Caco-2 (cell line): ENCODE measurements around the gene IFITM5. TPM values are rescaled to one million over a fixed set of nuclear protein-coding genes. Genes with fewer than 3 reads are reported as not detected.
"Not testable (repeated sequence)": the region's sequence is repeated elsewhere in the genome, so short reads cannot be mapped to it uniquely, and the experiment has no call there.

Experiments used
- BruUV-seq: library from RNA; stranded (reverse); fragments of 400-500 nt; replicated peaks from 2 replicates; lab custom pipeline; 2021; lab: Mats Ljungman, UMichigan
- CTCF ChIA-PET: fragments of 300-600 bp; sonication (Branson Sonifier 250); formaldehyde crosslinking; loops from one replicate; lab custom pipeline; 2022; ENCODE audit warnings: antibody characterized with exemption; lab: Charles Lee
- POLR2A ChIA-PET: fragments of 300-600 bp; sonication (Branson Sonifier 250); formaldehyde crosslinking; loops from one replicate; lab custom pipeline; 2022; ENCODE audit warnings: antibody characterized with exemption; lab: Charles Lee
- DNase-seq, 2 experiments: peaks; one replicate each; pipeline versions ENCODE4 v3.0.0 to v3.0.0-alpha.2; 2020 to 2022
- H3K27me3 ChIP-seq: replicated peaks from 2 replicates; pipeline ENCODE4 v1.6.0; 2011; ENCODE audit warnings: low read length; ENCODE audit not compliant: control insufficient read depth, insufficient read depth
- H3K36me3 ChIP-seq: 2 replicates; pipeline ENCODE4 v1.5.1; 2011; ENCODE audit warnings: low read length; ENCODE audit not compliant: control insufficient read depth, insufficient read depth
- H3K4me1 ChIP-seq: fragments of 250-450 bp; sonication (Bioruptor Pico); 2 replicates; pipeline ENCODE4 v1.5.1; 2020; ENCODE audit warnings: mild to moderate bottlenecking
- H3K4me3 ChIP-seq: 2 replicates; pipeline ENCODE4 v1.5.1; 2011; ENCODE audit warnings: low read depth, mild to moderate bottlenecking, control low read depth, low read length
- H3K9me3 ChIP-seq: fragments of 250-450 bp; sonication (Bioruptor Pico); 2 replicates; pipeline ENCODE4 v1.5.1; 2020; ENCODE audit warnings: mild to moderate bottlenecking, moderate library complexity
- H3K27ac Mint-ChIP-seq: one replicate; pipeline ENCODE4 v1.8.0; 2022; ENCODE audit warnings: mixed read lengths; ENCODE audit not compliant: unreplicated experiment
- H3K27me3 Mint-ChIP-seq: one replicate; pipeline ENCODE4 v1.8.0; 2022; ENCODE audit warnings: mixed read lengths; ENCODE audit not compliant: insufficient read depth, unreplicated experiment
- H3K36me3 Mint-ChIP-seq: one replicate; pipeline ENCODE4 v1.8.0; 2022; ENCODE audit warnings: mild to moderate bottlenecking, mixed read lengths; ENCODE audit not compliant: insufficient read depth, unreplicated experiment
- H3K4me1 Mint-ChIP-seq: one replicate; pipeline ENCODE4 v1.8.0; 2022; ENCODE audit warnings: low read depth, mixed read lengths; ENCODE audit not compliant: unreplicated experiment
- H3K4me3 Mint-ChIP-seq: one replicate; pipeline ENCODE4 v1.8.0; 2022; ENCODE audit warnings: mild to moderate bottlenecking, moderate library complexity, mixed read lengths; ENCODE audit not compliant: unreplicated experiment
- H3K9me3 Mint-ChIP-seq: one replicate; pipeline ENCODE4 v1.8.0; 2022; ENCODE audit warnings: mixed read lengths; ENCODE audit not compliant: unreplicated experiment
- CTCF ChIP-seq, 2 experiments: fragments of 200-600 bp in 1 of 2; IDR thresholded peaks; 1 replicate in 1 of 2; 2 replicates in 1 of 2; pipeline versions ENCODE4 v1.5.1 to v1.8.0; 2011 to 2022; ENCODE audit warnings: antibody characterized with exemption in 1 of 2, control low read depth in 1 of 2, inconsistent platforms in 1 of 2, low read depth in 1 of 2, low read length in 1 of 2, mild to moderate bottlenecking in 1 of 2, moderate library complexity in 1 of 2; ENCODE audit not compliant: insufficient read depth in 1 of 2, severe bottlenecking in 1 of 2, unreplicated experiment in 1 of 2
- intact Hi-C: fragments of 100-400 bp; cut with micrococcal nuclease; formaldehyde crosslinking; loops from one replicate; pipeline ENCODE4 v1.10.0; 2022; ENCODE audit not compliant: unreplicated experiment
- total RNA-seq: library from RNA; stranded (reverse); gene quantifications from 2 replicates; pipeline ENCODE4 v1.2.3, GENCODE V29; 2022

The IFITM5 gene
- total RNA-seq, 1 experiment from 2014 or later, result not detected

GRCh38 chr11:270451-271318, 28.6 kb downstream of the IFITM5 start:
- H3K9me3 ChIP-seq, result peaks cover 6% of the 10 kb centered on the region
- no peaks in the 10 kb centered on the region for H3K9me3 Mint-ChIP-seq
- peak overlapping the region; percentile 12 for H3K27ac Mint-ChIP-seq
- no peaks in the 10 kb centered on the region for H3K36me3 ChIP-seq
- H3K27me3 ChIP-seq, result no peaks in the 10 kb centered on the region
- POLR2A ChIA-PET, result no interaction called here
- CTCF ChIA-PET, result interaction anchor here (0.8 kb wide), 1 partner anchor 20 kb away, joined by 3 read pairs; no protein-coding TSS in a partner anchor
- no peak overlapping the region for H3K4me3 Mint-ChIP-seq
- H3K4me3 ChIP-seq, result no peak overlapping the region
- peaks cover 5% of the 10 kb centered on the region; the same call in 1 of the 2 replicates for H3K4me1 ChIP-seq
- BruUV-seq, result no TSS peak
- no peak for TF ChIP-seq CTCF (IDR thresholded peaks at IDR 0.05; ENCODE audit: insufficient read depth in 1 of 2, low read depth in 1 of 2, low read length in 1 of 2, severe bottlenecking in 1 of 2, unreplicated experiment in 1 of 2)
- peaks cover 6% of the 10 kb centered on the region for H3K36me3 Mint-ChIP-seq
- H3K4me1 Mint-ChIP-seq, result no peaks in the 10 kb centered on the region
- peaks cover 3% of the 10 kb centered on the region for H3K27me3 Mint-ChIP-seq
- intact Hi-C loops, result no loop called here
- no peak for DNase-seq

- intact Hi-C loops, result no loop called here
- H3K9me3 ChIP-seq, result peaks cover 6% of the 10 kb centered on the region
- no peak for TF ChIP-seq CTCF (IDR thresholded peaks at IDR 0.05; ENCODE audit: insufficient read depth in 1 of 2, low read depth in 1 of 2, low read length in 1 of 2, severe bottlenecking in 1 of 2, unreplicated experiment in 1 of 2)
- no peaks in the 10 kb centered on the region for H3K27me3 ChIP-seq
- Mint-ChIP-seq H3K9me3 (no peaks in the 10 kb centered on the region), H3K4me1 (no peaks in the 10 kb centered on the region), H3K36me3 (peaks cover 6% of the 10 kb centered on the region), H3K4me3 (no peak overlapping the region), H3K27me3 (peaks cover 3% of the 10 kb centered on the region), H3K27ac (no peak overlapping the region)
- no TSS peak for BruUV-seq
- CTCF ChIA-PET, result no interaction called here
- H3K4me1 ChIP-seq, result peaks cover 5% of the 10 kb centered on the region; the same call in 1 of the 2 replicates
- no peaks in the 10 kb centered on the region for H3K36me3 ChIP-seq
- no peak overlapping the region for H3K4me3 ChIP-seq
- no peak for DNase-seq
- POLR2A ChIA-PET, result no interaction called here
Observed at GRCh38 chr11:269146-269890, 30.0 kb downstream of the IFITM5 start.

GRCh38 chr11:268716-269145, 30.6 kb downstream of the IFITM5 start:
- H3K4me3 Mint-ChIP-seq, H3K36me3 Mint-ChIP-seq, POLR2A ChIA-PET, intact Hi-C loops, H3K4me3 ChIP-seq, H3K4me1 ChIP-seq, H3K4me1 Mint-ChIP-seq, H3K9me3 Mint-ChIP-seq, H3K27me3 ChIP-seq, H3K27ac Mint-ChIP-seq, BruUV-seq, DNase-seq, H3K27me3 Mint-ChIP-seq, H3K36me3 ChIP-seq, H3K9me3 ChIP-seq, CTCF ChIA-PET: not testable (repeated sequence)
